ENCODE results near the gene NR4A1.

The NR4A1 gene

DNA sequence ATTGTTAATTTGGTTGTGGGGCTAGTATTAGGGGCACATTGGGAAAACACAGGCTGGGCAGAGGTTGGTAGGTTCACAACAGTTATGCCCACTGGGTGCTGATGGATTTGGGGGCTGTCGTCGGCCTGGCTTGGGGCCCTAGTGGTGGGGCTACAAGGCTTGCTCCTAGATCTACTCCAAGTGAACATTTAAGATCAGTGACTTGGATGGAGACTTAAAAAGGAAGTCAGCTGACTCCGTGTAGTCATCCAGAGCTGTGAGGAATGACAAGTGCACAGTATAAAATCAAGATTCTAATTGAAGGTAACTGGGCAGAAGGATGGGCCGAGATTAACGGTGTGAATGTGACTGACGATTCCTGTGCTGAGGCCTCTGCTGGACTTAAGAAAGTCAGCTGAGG is 12.8 kb upstream of the NR4A1 start:
- Histone ChIP-seq H3K4me1 (ENCODE audit: control insufficient read depth in 5 of 5, insufficient read depth in 5 of 5, low read length in 5 of 5) (peaks cover 3 to 69% (median 43%) of the 10 kb centered on the region in 5 donors), H3K27ac (ENCODE audit: low read depth, low read length) (peak overlapping the region; percentile 16), H3K27me3 (ENCODE audit: control insufficient read depth in 5 of 5, insufficient read depth in 4 of 5, low read length in 5 of 5) (no peaks in the 10 kb centered on the region), H3K36me3 (ENCODE audit: control insufficient read depth in 5 of 5, insufficient read depth in 5 of 5, low read length in 5 of 5) (peaks cover 0 to 3% (median 0%) of the 10 kb centered on the region in 5 donors), H3K4me3 (ENCODE audit: low read depth in 1 of 5, low read length in 5 of 5) (peak overlapping the region in 3 of 5 donors; percentile 3 to 39 (median 38)), H3K9ac (ENCODE audit: low read length in 5 of 5) (no peak overlapping the region), H3K9me3 (ENCODE audit: control insufficient read depth in 5 of 5, low read length in 5 of 5) (no peaks in the 10 kb centered on the region)

DNA sequence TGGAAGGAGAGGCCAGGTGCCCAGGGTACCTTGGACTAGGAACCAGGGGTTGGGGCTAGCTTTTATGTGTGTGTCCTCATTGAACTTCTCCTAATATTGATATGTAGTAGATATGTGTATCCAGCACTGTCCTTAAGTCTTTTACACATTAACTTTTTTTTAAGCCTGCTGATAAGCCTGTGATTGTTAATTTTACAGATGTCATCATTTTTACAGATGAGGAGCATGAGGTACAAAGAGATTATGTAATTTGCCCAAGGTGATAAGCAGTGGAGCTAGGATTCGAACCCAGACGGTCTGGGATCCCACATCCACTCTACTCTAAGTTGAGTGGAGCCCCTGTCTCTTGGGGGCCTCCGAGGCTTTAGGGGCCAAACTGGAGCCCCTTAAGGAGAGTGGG is 10.2 kb upstream of the NR4A1 start:
- peaks cover 0 to 3% (median 0%) of the 10 kb centered on the region in 5 donors for H3K36me3 ChIP-seq (ENCODE audit: control insufficient read depth in 5 of 5, insufficient read depth in 5 of 5, low read length in 5 of 5)
- peaks cover 0 to 2% (median 0%) of the 10 kb centered on the region in 5 donors for H3K9me3 ChIP-seq (ENCODE audit: control insufficient read depth in 5 of 5, low read length in 5 of 5)
- H3K4me1 ChIP-seq (ENCODE audit: control insufficient read depth in 5 of 5, insufficient read depth in 5 of 5, low read length in 5 of 5), result peaks cover 13 to 77% (median 57%) of the 10 kb centered on the region in 5 donors
- no peak overlapping the region for H3K4me3 ChIP-seq (ENCODE audit: low read depth in 1 of 5, low read length in 5 of 5)
- H3K9ac ChIP-seq (ENCODE audit: low read length in 5 of 5), result no peak overlapping the region
- H3K27ac ChIP-seq (ENCODE audit: low read depth, low read length), result no peak overlapping the region
- peaks cover 0 to 4% (median 0%) of the 10 kb centered on the region in 5 donors for H3K27me3 ChIP-seq (ENCODE audit: control insufficient read depth in 5 of 5, insufficient read depth in 4 of 5, low read length in 5 of 5)

- no peak overlapping the region for H3K27ac ChIP-seq (ENCODE audit: low read depth, low read length)
- peaks cover 0 to 3% (median 0%) of the 10 kb centered on the region in 5 donors for H3K36me3 ChIP-seq (ENCODE audit: control insufficient read depth in 5 of 5, insufficient read depth in 5 of 5, low read length in 5 of 5)
- H3K9me3 ChIP-seq (ENCODE audit: control insufficient read depth in 5 of 5, low read length in 5 of 5), result peaks cover 0 to 2% (median 0%) of the 10 kb centered on the region in 5 donors
- no peak overlapping the region for H3K9ac ChIP-seq (ENCODE audit: low read length in 5 of 5)
- H3K4me3 ChIP-seq (ENCODE audit: low read depth in 1 of 5, low read length in 5 of 5), result no peak overlapping the region
- H3K27me3 ChIP-seq (ENCODE audit: control insufficient read depth in 5 of 5, insufficient read depth in 4 of 5, low read length in 5 of 5), result peaks cover 0 to 5% (median 0%) of the 10 kb centered on the region in 5 donors
- peaks cover 16 to 77% (median 56%) of the 10 kb centered on the region in 5 donors for H3K4me1 ChIP-seq (ENCODE audit: control insufficient read depth in 5 of 5, insufficient read depth in 5 of 5, low read length in 5 of 5)
Observed at GRCh38 chr12:52041695-52042123, 9.5 kb upstream of the NR4A1 start.

GRCh38 chr12:52042706-52043385 is 8.4 kb upstream of the NR4A1 start:
- H3K4me3 ChIP-seq (ENCODE audit: low read depth in 1 of 5, low read length in 5 of 5), result no peak overlapping the region
- H3K27me3 ChIP-seq (ENCODE audit: control insufficient read depth in 5 of 5, insufficient read depth in 4 of 5, low read length in 5 of 5), result peaks cover 0 to 9% (median 0%) of the 10 kb centered on the region in 5 donors
- no peak overlapping the region for H3K9ac ChIP-seq (ENCODE audit: low read length in 5 of 5)
- peaks cover 18 to 79% (median 50%) of the 10 kb centered on the region in 5 donors for H3K4me1 ChIP-seq (ENCODE audit: control insufficient read depth in 5 of 5, insufficient read depth in 5 of 5, low read length in 5 of 5)
- peaks cover 0 to 2% (median 0%) of the 10 kb centered on the region in 5 donors for H3K9me3 ChIP-seq (ENCODE audit: control insufficient read depth in 5 of 5, low read length in 5 of 5)
- peaks cover 0 to 3% (median 0%) of the 10 kb centered on the region in 5 donors for H3K36me3 ChIP-seq (ENCODE audit: control insufficient read depth in 5 of 5, insufficient read depth in 5 of 5, low read length in 5 of 5)
- H3K27ac ChIP-seq (ENCODE audit: low read depth, low read length), result no peak overlapping the region

- Histone ChIP-seq H3K36me3 (ENCODE audit: control insufficient read depth in 5 of 5, insufficient read depth in 5 of 5, low read length in 5 of 5) (peaks cover 0 to 3% (median 0%) of the 10 kb centered on the region in 5 donors), H3K4me1 (ENCODE audit: control insufficient read depth in 5 of 5, insufficient read depth in 5 of 5, low read length in 5 of 5) (peaks cover 18 to 74% (median 45%) of the 10 kb centered on the region in 5 donors), H3K27ac (ENCODE audit: low read depth, low read length) (peak overlapping the region; percentile 86), H3K4me3 (ENCODE audit: low read depth in 1 of 5, low read length in 5 of 5) (peak overlapping the region in 3 of 5 donors; percentile 3 to 30 (median 7)), H3K9ac (ENCODE audit: low read length in 5 of 5) (peak overlapping the region in 4 of 5 donors; percentile 8 to 59 (median 21)), H3K9me3 (ENCODE audit: control insufficient read depth in 5 of 5, low read length in 5 of 5) (peaks cover 0 to 2% (median 0%) of the 10 kb centered on the region in 5 donors), H3K27me3 (ENCODE audit: control insufficient read depth in 5 of 5, insufficient read depth in 4 of 5, low read length in 5 of 5) (peaks cover 0 to 9% (median 0%) of the 10 kb centered on the region in 5 donors)
Observed at GRCh38 chr12:52043386-52044212, 7.6 kb upstream of the NR4A1 start.

GRCh38 chr12:52044292-52044983 is 6.8 kb upstream of the NR4A1 start:
- Histone ChIP-seq H3K27me3 (ENCODE audit: control insufficient read depth in 5 of 5, insufficient read depth in 4 of 5, low read length in 5 of 5) (peaks cover 0 to 9% (median 0%) of the 10 kb centered on the region in 5 donors), H3K27ac (ENCODE audit: low read depth, low read length) (peak overlapping the region; percentile 86), H3K9me3 (ENCODE audit: control insufficient read depth in 5 of 5, low read length in 5 of 5) (peaks cover 0 to 2% (median 0%) of the 10 kb centered on the region in 5 donors), H3K4me3 (ENCODE audit: low read depth in 1 of 5, low read length in 5 of 5) (peak overlapping the region in 3 of 5 donors; percentile 3 to 30 (median 7)), H3K4me1 (ENCODE audit: control insufficient read depth in 5 of 5, insufficient read depth in 5 of 5, low read length in 5 of 5) (peaks cover 18 to 66% (median 42%) of the 10 kb centered on the region in 5 donors), H3K9ac (ENCODE audit: low read length in 5 of 5) (peak overlapping the region in 4 of 5 donors; percentile 6 to 59 (median 44)), H3K36me3 (ENCODE audit: control insufficient read depth in 5 of 5, insufficient read depth in 5 of 5, low read length in 5 of 5) (peaks cover 0 to 3% (median 0%) of the 10 kb centered on the region in 5 donors)

DNA sequence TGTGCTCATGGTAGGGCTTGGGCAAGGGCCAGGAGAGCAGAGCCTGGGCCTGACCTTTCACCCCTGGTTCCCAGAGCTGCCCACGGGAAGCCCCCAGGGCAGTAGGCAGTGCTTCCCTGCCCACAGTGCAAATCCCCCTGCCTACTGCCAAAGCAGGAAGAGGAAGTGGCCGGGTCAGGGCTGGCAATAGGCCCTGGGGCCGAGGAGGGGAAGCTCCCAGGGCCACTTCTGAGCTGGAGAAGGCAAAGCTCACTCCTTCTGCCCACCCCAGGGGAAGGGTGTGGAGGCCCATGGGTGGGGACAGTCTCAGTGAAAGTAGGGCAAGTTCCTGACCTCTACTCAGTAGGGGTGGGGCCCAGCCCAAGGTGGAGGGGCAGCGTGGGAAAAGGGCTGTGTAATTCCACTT is 5.4 kb upstream of the NR4A1 start:
- peaks cover 0 to 3% (median 0%) of the 10 kb centered on the region in 5 donors for H3K36me3 ChIP-seq (ENCODE audit: control insufficient read depth in 5 of 5, insufficient read depth in 5 of 5, low read length in 5 of 5)

DNA sequence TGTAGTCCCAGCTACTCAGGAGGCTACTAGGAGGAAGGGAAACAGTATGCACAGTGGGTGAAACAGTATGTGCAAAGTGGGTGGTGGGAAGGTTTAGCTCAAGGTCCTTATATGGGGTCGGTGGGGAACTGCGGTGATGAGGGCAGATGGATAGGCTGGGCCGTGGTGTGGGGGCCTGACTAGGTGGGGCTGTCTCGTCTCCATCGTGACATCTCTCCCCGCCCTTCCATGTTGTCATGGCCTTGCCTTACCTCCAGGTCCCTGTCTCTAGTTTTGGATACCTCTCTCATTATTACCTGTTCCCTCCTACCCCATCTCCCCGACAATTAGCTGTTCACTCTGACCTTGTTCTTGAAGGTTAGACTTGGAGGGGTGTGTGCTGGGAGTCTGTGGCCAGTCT is 4.4 kb upstream of the NR4A1 start:
- Histone ChIP-seq H3K9ac (ENCODE audit: low read length in 5 of 5) (no peak overlapping the region), H3K27ac (ENCODE audit: low read depth, low read length) (no peak overlapping the region), H3K4me1 (ENCODE audit: control insufficient read depth in 5 of 5, insufficient read depth in 5 of 5, low read length in 5 of 5) (peaks cover 23 to 78% (median 60%) of the 10 kb centered on the region in 5 donors)

More for the DNA sequence above, 5.4 kb upstream of the NR4A1 start:
- Histone ChIP-seq H3K9me3 (ENCODE audit: control insufficient read depth in 5 of 5, low read length in 5 of 5) (peaks cover 0 to 2% (median 0%) of the 10 kb centered on the region in 5 donors), H3K27ac (ENCODE audit: low read depth, low read length) (peak overlapping the region; percentile 86), H3K27me3 (ENCODE audit: control insufficient read depth in 5 of 5, insufficient read depth in 4 of 5, low read length in 5 of 5) (peaks cover 0 to 9% (median 0%) of the 10 kb centered on the region in 5 donors), H3K4me1 (ENCODE audit: control insufficient read depth in 5 of 5, insufficient read depth in 5 of 5, low read length in 5 of 5) (peaks cover 23 to 75% (median 53%) of the 10 kb centered on the region in 5 donors), H3K4me3 (ENCODE audit: low read depth in 1 of 5, low read length in 5 of 5) (peak overlapping the region in 2 of 5 donors; percentile 1 to 22), H3K9ac (ENCODE audit: low read length in 5 of 5) (peak overlapping the region in 3 of 5 donors; percentile 33 to 93 (median 53))

GRCh38 chr12:52049286-52049685 is 2.0 kb upstream of the NR4A1 start:
- Histone ChIP-seq H3K9ac (ENCODE audit: low read length in 5 of 5) (no peak overlapping the region), H3K4me3 (ENCODE audit: low read depth in 1 of 5, low read length in 5 of 5) (no peak overlapping the region), H3K4me1 (ENCODE audit: control insufficient read depth in 5 of 5, insufficient read depth in 5 of 5, low read length in 5 of 5) (peaks cover 18 to 75% (median 49%) of the 10 kb centered on the region in 5 donors), H3K36me3 (ENCODE audit: control insufficient read depth in 5 of 5, insufficient read depth in 5 of 5, low read length in 5 of 5) (peaks cover 0 to 15% (median 6%) of the 10 kb centered on the region in 5 donors), H3K27ac (ENCODE audit: low read depth, low read length) (no peak overlapping the region), H3K27me3 (ENCODE audit: control insufficient read depth in 5 of 5, insufficient read depth in 4 of 5, low read length in 5 of 5) (peaks cover 0 to 9% (median 0%) of the 10 kb centered on the region in 5 donors), H3K9me3 (ENCODE audit: control insufficient read depth in 5 of 5, low read length in 5 of 5) (peaks cover 0 to 2% (median 0%) of the 10 kb centered on the region in 5 donors)

More for the DNA sequence above, 4.4 kb upstream of the NR4A1 start:
- Histone ChIP-seq H3K27me3 (ENCODE audit: control insufficient read depth in 5 of 5, insufficient read depth in 4 of 5, low read length in 5 of 5) (peaks cover 0 to 9% (median 0%) of the 10 kb centered on the region in 5 donors), H3K9me3 (ENCODE audit: control insufficient read depth in 5 of 5, low read length in 5 of 5) (peaks cover 0 to 2% (median 0%) of the 10 kb centered on the region in 5 donors), H3K4me3 (ENCODE audit: low read depth in 1 of 5, low read length in 5 of 5) (no peak overlapping the region), H3K36me3 (ENCODE audit: control insufficient read depth in 5 of 5, insufficient read depth in 5 of 5, low read length in 5 of 5) (peaks cover 0 to 3% (median 0%) of the 10 kb centered on the region in 5 donors)
